HG03354 (cell line): ENCODE data around the gene ROR1.

Experiments
- ATAC-seq: cut with Tn5 transposase; IDR thresholded peaks from one replicate; pipeline ENCODE4 v1.9.1; 2021; ENCODE audit warnings: mild to moderate bottlenecking; ENCODE audit not compliant: unreplicated experiment, poor library complexity, severe bottlenecking

ROR1 gene

GRCh38 chr1:63917571-63918417 is 144.0 kb downstream of the ROR1 start:
- no peak for ATAC-seq

GRCh38 chr1:63918418-63918945 is 144.7 kb downstream of the ROR1 start:
- ATAC-seq = no peak

DNA sequence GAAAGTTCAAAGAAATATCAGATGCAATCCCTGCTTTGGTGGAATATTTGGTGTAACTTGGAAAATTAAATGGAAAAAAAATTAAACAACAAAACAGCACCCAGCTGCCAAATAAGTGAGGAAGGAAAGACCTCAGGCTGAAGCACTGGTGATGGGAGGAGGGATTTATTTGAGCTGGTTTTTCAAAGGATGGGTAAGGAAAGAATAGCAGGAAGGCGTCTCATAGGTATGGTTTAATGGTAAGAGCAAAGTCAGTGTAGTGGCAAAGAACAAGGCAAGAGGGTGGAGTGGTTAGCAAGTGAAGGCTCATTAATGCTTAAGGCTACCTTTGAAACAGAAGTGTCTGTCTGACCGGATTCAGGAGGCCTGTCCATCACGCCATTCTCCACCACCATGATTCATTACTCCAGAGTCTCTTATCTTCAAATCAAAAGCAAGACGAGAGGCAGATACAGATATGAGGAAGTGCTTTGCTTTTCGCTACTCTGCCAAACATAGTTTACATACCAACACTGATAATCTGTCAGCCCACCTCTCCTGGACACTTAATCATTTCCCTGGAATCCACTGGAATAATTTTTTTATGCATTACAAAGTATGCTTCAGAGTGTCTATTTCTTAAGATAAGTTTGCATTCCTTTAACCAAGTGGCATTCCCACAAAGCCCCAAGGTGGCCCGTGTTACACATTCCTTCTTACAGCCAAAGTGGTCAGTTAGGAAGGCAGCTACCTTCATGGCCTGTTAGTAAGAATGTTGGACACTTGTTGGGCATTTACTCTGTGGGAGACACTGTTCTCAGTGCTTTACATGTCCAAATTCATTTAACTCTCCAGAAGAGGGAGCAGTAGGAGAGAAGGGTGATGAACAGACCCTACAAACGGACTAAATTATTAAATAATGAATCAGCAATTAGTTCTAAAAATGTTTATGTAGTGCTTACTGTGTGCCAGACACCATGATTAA is 146.6 kb downstream of the ROR1 start:
- ATAC-seq = no peak

GRCh38 chr1:63921359-63921758 is 147.5 kb downstream of the ROR1 start:
- no peak for ATAC-seq

DNA sequence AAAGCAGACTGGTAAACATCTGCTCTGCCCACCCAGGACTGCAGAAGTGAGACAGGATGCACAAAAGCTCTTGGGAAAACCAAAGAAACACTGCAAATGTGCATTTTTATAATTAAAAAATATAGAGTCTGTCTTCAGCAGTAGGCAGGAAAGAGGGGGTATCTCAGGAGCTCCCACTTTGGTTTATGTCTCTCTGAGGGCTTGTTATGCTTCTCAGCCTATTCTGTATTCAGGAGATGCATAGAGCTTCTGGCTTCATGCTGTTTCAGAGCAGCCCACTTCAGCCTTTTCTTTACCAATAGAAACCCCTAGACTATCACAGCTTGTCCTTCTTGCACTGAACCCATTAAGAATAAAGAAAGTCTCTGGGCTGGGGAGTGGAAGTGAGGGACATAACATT is 148.0 kb downstream of the ROR1 start:
- no peak for ATAC-seq

GRCh38 chr1:63922848-63923247 is 149.0 kb downstream of the ROR1 start:
- no peak for ATAC-seq

DNA sequence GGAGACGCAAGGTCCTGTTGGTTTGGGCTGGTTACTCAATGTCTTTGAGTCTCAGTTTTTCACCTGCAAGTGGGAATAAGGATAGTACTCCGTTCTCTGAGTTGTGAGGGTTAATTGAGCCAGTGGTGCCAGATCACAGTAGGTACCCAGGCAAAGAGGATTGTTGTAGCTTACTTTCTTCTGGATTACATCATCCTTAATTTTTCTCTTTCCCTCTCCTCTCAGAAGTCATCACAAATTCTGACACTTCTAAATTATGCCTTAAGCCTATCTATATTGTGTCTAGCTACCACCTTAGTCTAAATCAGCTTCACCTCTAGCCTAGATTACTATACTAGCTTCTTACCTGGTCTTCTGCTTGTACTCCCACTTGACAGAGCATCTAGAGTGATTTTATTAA is 149.5 kb downstream of the ROR1 start:
- ATAC-seq = no peak

GRCh38 chr1:63924600-63924999 is 150.8 kb downstream of the ROR1 start:
- no peak for ATAC-seq

DNA sequence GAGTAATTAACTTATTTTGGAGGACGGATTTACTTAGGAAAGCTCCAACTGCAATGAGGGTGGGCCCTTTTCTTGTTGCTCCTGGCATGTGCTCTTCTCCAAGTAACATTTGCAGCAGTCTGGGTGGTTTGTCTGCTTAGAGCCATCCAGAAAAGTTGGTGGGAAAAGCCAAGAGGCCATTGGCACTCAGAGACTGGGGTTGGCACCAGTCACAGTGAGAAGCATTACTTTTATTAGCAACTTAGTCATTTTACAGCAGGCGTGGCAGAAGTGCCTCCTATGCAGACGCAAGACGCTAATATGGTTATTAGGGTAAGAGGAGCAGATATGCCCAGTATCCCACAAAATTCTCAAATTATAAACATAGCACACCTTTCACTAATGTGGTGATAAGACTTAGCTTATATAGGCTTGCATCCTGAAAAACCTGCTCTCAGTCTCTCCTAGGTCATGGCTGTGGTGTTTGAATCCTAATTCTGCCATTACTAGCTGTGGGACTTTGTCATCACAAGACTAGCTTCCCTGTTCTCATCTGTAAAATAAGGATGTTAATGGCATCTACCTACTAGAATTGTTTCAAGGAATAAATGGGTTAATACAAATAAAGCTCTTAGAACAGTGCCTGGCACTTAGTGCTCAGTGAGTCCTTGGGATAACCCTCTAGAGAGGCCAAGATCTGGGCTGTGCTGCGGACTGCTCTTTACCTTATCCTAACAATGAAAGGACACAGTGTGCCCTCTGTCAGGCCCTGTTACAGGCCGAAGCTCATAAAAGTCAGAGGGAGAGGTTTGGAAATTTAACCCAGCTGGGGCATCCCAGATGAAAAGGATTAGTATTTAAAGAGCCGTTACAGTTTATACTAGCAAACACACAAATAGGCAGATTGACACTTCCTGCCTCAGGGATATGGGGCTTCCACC is 154.6 kb downstream of the ROR1 start:
- no peak for ATAC-seq

GRCh38 chr1:63929106-63929478 is 155.3 kb downstream of the ROR1 start:
- no peak for ATAC-seq

GRCh38 chr1:63931468-63931867 is 157.7 kb downstream of the ROR1 start:
- ATAC-seq = no peak

GRCh38 chr1:63934697-63935096 is 160.9 kb downstream of the ROR1 start:
- ATAC-seq = no peak

DNA sequence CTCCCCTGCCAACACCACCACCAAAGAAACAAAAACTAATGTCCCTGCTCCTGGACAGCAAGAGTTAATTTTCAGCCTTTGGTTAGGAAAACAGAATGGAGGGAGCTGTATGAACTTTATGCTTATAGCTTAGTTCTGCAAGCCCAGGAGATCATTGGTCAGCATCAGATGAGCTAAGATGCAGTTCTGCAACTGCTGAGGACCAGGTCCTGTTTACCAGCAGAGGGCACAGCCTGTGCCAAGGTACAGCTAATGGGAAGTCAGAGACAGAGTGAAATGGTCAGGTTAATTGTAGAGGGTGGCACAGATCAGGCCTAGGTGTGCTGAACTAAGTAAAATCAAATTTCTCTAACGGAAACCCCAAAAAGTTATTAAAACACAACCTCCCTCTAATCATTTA is 161.3 kb downstream of the ROR1 start:
- peak; percentile 49 for ATAC-seq

- ATAC-seq = peak; percentile 86
Measured at GRCh38 chr1:63935553-63935952, 161.7 kb downstream of the ROR1 start.

- ATAC-seq = no peak
Measured at GRCh38 chr1:63936276-63936675, 162.5 kb downstream of the ROR1 start.

DNA sequence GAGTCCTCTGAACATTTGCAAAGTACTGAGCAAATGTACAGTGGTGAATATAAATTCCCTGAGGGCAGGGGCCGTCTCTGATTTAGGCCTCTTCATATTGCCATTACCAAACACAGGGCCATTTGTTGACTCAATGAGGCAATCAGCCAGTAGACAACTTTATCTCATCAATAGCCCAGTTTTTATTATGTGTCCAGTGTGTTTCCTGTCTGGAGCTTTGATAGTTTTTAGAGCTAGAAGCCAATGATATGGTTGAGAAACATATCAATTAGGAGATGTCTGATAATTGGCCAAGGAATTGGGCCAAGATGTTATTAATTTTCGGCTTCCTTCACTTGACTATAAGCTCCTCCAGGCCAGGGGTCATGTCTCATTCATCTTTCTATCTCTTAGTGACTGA is 163.0 kb downstream of the ROR1 start:
- ATAC-seq = no peak

DNA sequence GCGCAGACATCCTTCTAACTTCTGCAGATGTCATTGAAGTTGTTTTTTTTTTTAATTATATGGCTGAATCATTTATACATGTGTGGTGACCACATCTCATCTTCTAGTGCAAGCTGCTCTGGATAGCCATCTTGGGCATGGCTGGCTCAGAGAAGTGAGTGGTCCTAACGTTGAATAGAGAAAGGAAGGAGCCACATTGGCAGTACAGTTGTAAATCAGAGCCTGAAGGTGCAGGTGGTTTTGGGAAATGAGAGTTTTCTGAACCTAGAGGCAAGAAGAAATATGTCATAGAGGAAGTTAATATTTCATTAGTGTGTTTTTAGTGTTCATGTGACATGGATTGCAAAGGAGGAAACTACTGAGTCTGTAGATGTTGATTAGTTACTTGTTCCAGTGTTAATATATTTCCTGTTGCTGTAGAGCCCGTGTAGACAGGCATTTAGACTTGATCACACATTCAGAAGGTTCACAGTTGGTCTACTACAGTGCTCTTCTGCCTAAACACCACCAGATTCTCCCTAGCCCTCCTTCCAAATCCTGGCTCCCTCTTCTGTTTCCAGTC is 163.7 kb downstream of the ROR1 start:
- peak; percentile 54 for ATAC-seq

- ATAC-seq = no peak
Measured at GRCh38 chr1:63940440-63940839, 166.6 kb downstream of the ROR1 start.

GRCh38 chr1:63943393-63943792 is 169.6 kb downstream of the ROR1 start:
- ATAC-seq = no peak
